GM18508 (cell line): ENCODE data around the gene MROH9.

Experiments used
- ATAC-seq: cut with Tn5 transposase; IDR thresholded peaks from one replicate; pipeline ENCODE4 v1.9.1; 2021; ENCODE audit warnings: moderate number of reproducible peaks; ENCODE audit not compliant: insufficient read depth, unreplicated experiment

MROH9 gene

GRCh38 chr1:171062902-171063301 lies 127.6 kb downstream of the MROH9 start:
- ATAC-seq, result no peak

GRCh38 chr1:171075041-171075440 lies 139.7 kb downstream of the MROH9 start:
- no peak for ATAC-seq

GRCh38 chr1:171081314-171081753 lies 146.0 kb downstream of the MROH9 start:
- ATAC-seq, result no peak

- ATAC-seq, result no peak
These were observed 146.4 kb downstream of the MROH9 start for GRCh38 chr1:171081763-171082201.

GRCh38 chr1:171082606-171083005 lies 147.3 kb downstream of the MROH9 start:
- no peak for ATAC-seq

- ATAC-seq, result no peak
These were observed 147.9 kb downstream of the MROH9 start for GRCh38 chr1:171083222-171083621.

GRCh38 chr1:171084091-171084490 lies 148.8 kb downstream of the MROH9 start:
- ATAC-seq, result no peak

GRCh38 chr1:171084870-171085269 lies 149.5 kb downstream of the MROH9 start:
- ATAC-seq, result no peak

GRCh38 chr1:171087896-171088295 lies 152.6 kb downstream of the MROH9 start:
- no peak for ATAC-seq

- ATAC-seq, result no peak
These were observed 155.3 kb downstream of the MROH9 start, which contains the start of gene FMO3 for GRCh38 chr1:171090604-171091003. FMO3 (plus strand) TSS chr1:171090905; CDS start chr1:171092659, 1,754 bp downstream.

- ATAC-seq, result no peak
These were observed 168.5 kb downstream of the MROH9 start for GRCh38 chr1:171103862-171104261.

GRCh38 chr1:171107262-171107940 lies 172.1 kb downstream of the MROH9 start:
- ATAC-seq, result no peak

- ATAC-seq, result no peak
These were observed 172.6 kb downstream of the MROH9 start for GRCh38 chr1:171107969-171108368.

- ATAC-seq, result no peak
These were observed 174.6 kb downstream of the MROH9 start for GRCh38 chr1:171109966-171110365.

GRCh38 chr1:171110621-171111326 lies 175.4 kb downstream of the MROH9 start:
- ATAC-seq, result no peak

GRCh38 chr1:171112119-171112518 lies 176.8 kb downstream of the MROH9 start:
- ATAC-seq, result no peak

- ATAC-seq, result no peak
These were observed 178.0 kb downstream of the MROH9 start for GRCh38 chr1:171113382-171113781.
